Endometrium (tissue), 2 donors: ENCODE results near the gene ZNF524.
"Not testable (repeated sequence)": the region's sequence is repeated elsewhere in the genome, so short reads cannot be mapped to it uniquely, and the experiment has no call there.

Experiments used
- FAIRE-seq: peaks from 2 replicates; lab custom pipeline; 2012; peaks lifted over from hg19 to GRCh38; lab: Jason Lieb, UNC
- donor health status: control.
- donor health status: control.

Gene ZNF524

GRCh38 chr19:55599842-55600661, at the start of gene ZNF524:
ZNF524 (plus strand) TSS chr19:55600288; CDS start chr19:55602113, 1,825 bp downstream.
- no peak for FAIRE-seq

- no peak for FAIRE-seq
Observed at GRCh38 chr19:55550321-55550650, 49.8 kb upstream of the ZNF524 start.

GRCh38 chr19:55552206-55552605, 47.9 kb upstream of the ZNF524 start:
- no peak for FAIRE-seq

- no peak for FAIRE-seq
Observed at GRCh38 chr19:55552620-55553019, 47.5 kb upstream of the ZNF524 start.

GRCh38 chr19:55553217-55554182, 46.6 kb upstream of the ZNF524 start:
- no peak for FAIRE-seq

GRCh38 chr19:55554302-55554701, 45.8 kb upstream of the ZNF524 start:
- no peak for FAIRE-seq

GRCh38 chr19:55554741-55555152, 45.3 kb upstream of the ZNF524 start:
- no peak for FAIRE-seq

GRCh38 chr19:55559684-55560083, 40.4 kb upstream of the ZNF524 start:
- FAIRE-seq, result no peak

- no peak for FAIRE-seq
Observed at GRCh38 chr19:55563261-55563690, 36.8 kb upstream of the ZNF524 start.

GRCh38 chr19:55566823-55567222, 33.3 kb upstream of the ZNF524 start:
- no peak for FAIRE-seq

- FAIRE-seq, result no peak
Observed at GRCh38 chr19:55567708-55568328, 32.3 kb upstream of the ZNF524 start.

GRCh38 chr19:55569477-55569876, 30.6 kb upstream of the ZNF524 start:
- not testable (repeated sequence) for FAIRE-seq

GRCh38 chr19:55573929-55574328, 26.2 kb upstream of the ZNF524 start:
- not testable (repeated sequence) for FAIRE-seq

- no peak for FAIRE-seq
Observed at GRCh38 chr19:55576746-55577145, 23.3 kb upstream of the ZNF524 start.

GRCh38 chr19:55578031-55578760, 21.9 kb upstream of the ZNF524 start:
- FAIRE-seq, result no peak

- no peak for FAIRE-seq
Observed at GRCh38 chr19:55578761-55579747, 21.0 kb upstream of the ZNF524 start.

- FAIRE-seq, result no peak
Observed at GRCh38 chr19:55579766-55580621, 20.1 kb upstream of the ZNF524 start.

- FAIRE-seq, result no peak
Observed at GRCh38 chr19:55580628-55581144, 19.4 kb upstream of the ZNF524 start, which contains the start of gene ZNF579. ZNF579 (minus strand) TSS chr19:55580848; CDS start chr19:55579639, 1,209 bp downstream.

- FAIRE-seq, result no peak
Observed at GRCh38 chr19:55581145-55581822, 18.8 kb upstream of the ZNF524 start.
